Trophoblast cell (in vitro differentiated cells and primary cell): Measurements from ENCODE around the gene TENM4.

Source experiments
- DNase-seq, 2 donors: peaks; one replicate each; pipeline ENCODE4 v3.0.0-alpha.2; 2016
- H2AFZ ChIP-seq: 2 replicates; pipeline ENCODE4 v1.6.1; 2013; ENCODE audit warnings: low read length, moderate library complexity, mild to moderate bottlenecking; ENCODE audit not compliant: insufficient read depth, poor library complexity
- H2AK5ac ChIP-seq: 2 replicates; pipeline ENCODE4 v1.6.1; 2013; ENCODE audit warnings: mild to moderate bottlenecking, low read length
- H2BK120ac ChIP-seq: 2 replicates; pipeline ENCODE4 v1.6.1; 2013; ENCODE audit warnings: low read length, mild to moderate bottlenecking, moderate library complexity; ENCODE audit not compliant: insufficient read depth, poor library complexity
- H2BK12ac ChIP-seq: 2 replicates; pipeline ENCODE4 v1.6.1; 2013; ENCODE audit warnings: mild to moderate bottlenecking, low read length, moderate library complexity
- H2BK5ac ChIP-seq: 2 replicates; pipeline ENCODE4 v1.6.1; 2013; ENCODE audit warnings: low read length, low read depth, moderate library complexity, mild to moderate bottlenecking; ENCODE audit not compliant: poor library complexity
- H3K14ac ChIP-seq: 2 replicates; pipeline ENCODE4 v1.6.1; 2013; ENCODE audit warnings: mild to moderate bottlenecking, low read length
- H3K18ac ChIP-seq: 2 replicates; pipeline ENCODE4 v1.6.1; 2013; ENCODE audit warnings: mild to moderate bottlenecking, low read length
- H3K23ac ChIP-seq: 2 replicates; pipeline ENCODE4 v1.6.1; 2013; ENCODE audit warnings: low read length
- H3K27ac ChIP-seq: 2 replicates; pipeline ENCODE4 v1.5.1; 2013; ENCODE audit warnings: low read depth, mild to moderate bottlenecking, inconsistent platforms, low read length, moderate library complexity
- H3K27me3 ChIP-seq: 2 replicates; pipeline ENCODE4 v1.6.1; 2013; ENCODE audit warnings: inconsistent platforms, mild to moderate bottlenecking, low read length, moderate library complexity; ENCODE audit not compliant: insufficient read depth
- H3K36me3 ChIP-seq, 2 experiments: 1 replicate in 1 of 2; 2 replicates in 1 of 2; pipeline ENCODE4 v1.6.1; 2013; ENCODE audit warnings: low read length in 2 of 2, mild to moderate bottlenecking in 2 of 2, moderate library complexity in 1 of 2; ENCODE audit not compliant: insufficient read depth in 2 of 2, control insufficient read depth in 1 of 2
- H3K4ac ChIP-seq: 2 replicates; pipeline ENCODE4 v1.6.1; 2013; ENCODE audit warnings: low read depth, mild to moderate bottlenecking, low read length, moderate library complexity
- H3K4me1 ChIP-seq, 2 experiments: 1 replicate in 1 of 2; 2 replicates in 1 of 2; pipeline ENCODE4 v1.6.1; 2013; ENCODE audit warnings: low read length in 2 of 2, mild to moderate bottlenecking in 2 of 2, moderate library complexity in 1 of 2; ENCODE audit not compliant: insufficient read depth in 2 of 2, control insufficient read depth in 1 of 2
- H3K4me2 ChIP-seq: 2 replicates; pipeline ENCODE4 v1.6.1; 2013; ENCODE audit warnings: inconsistent platforms, mild to moderate bottlenecking, low read length, moderate library complexity
- H3K4me3 ChIP-seq: 2 replicates; pipeline ENCODE4 v1.5.1; 2013; ENCODE audit warnings: mild to moderate bottlenecking, low read depth, low read length, inconsistent platforms
- H3K79me1 ChIP-seq: one replicate; pipeline ENCODE4 v1.6.1; 2013; ENCODE audit warnings: low read length
- H3K79me2 ChIP-seq: 2 replicates; pipeline ENCODE4 v1.6.1; 2013; ENCODE audit warnings: low read length, mild to moderate bottlenecking; ENCODE audit not compliant: control insufficient read depth, insufficient read depth, poor library complexity
- H3K9ac ChIP-seq: 2 replicates; pipeline ENCODE4 v1.6.1; 2013; ENCODE audit warnings: mild to moderate bottlenecking, low read length
- H3K9me3 ChIP-seq: 2 replicates; pipeline ENCODE4 v1.6.1; 2013; ENCODE audit warnings: low read depth, mild to moderate bottlenecking, control low read depth, inconsistent platforms, low read length; ENCODE audit not compliant: insufficient read depth
- H4K12ac ChIP-seq: 2 replicates; pipeline ENCODE4 v1.6.1; 2013; ENCODE audit warnings: low read depth, mild to moderate bottlenecking, low read length, moderate library complexity
- H4K8ac ChIP-seq: 2 replicates; pipeline ENCODE4 v1.6.1; 2013; ENCODE audit warnings: low read depth, mild to moderate bottlenecking, low read length, moderate library complexity
- H4K91ac ChIP-seq: one replicate; pipeline ENCODE4 v1.6.1; 2013; ENCODE audit warnings: low read depth, mild to moderate bottlenecking, low read length, moderate library complexity
- WGBS: extraction: QIAGEN DNeasy Blood & Tissue Kit; methylation state at CpG from one replicate; pipeline ENCODE4 v1.1.7; 2013; ENCODE audit warnings: missing lambda C conversion rate; ENCODE audit not compliant: insufficient read length, insufficient coverage; ENCODE audit errors: extremely low coverage; 5-methylcytosine and 5-hydroxymethylcytosine counted together

The TENM4 gene

GRCh38 chr11:79006854-79007253 is 434.0 kb downstream of the TENM4 start:
- H3K4ac ChIP-seq = no peak overlapping the region
- no peak overlapping the region for H3K9ac ChIP-seq
- no peak overlapping the region for H3K4me3 ChIP-seq
- no peak overlapping the region for H4K91ac ChIP-seq
- no peak for DNase-seq
- no peaks in the 10 kb centered on the region for H3K79me2 ChIP-seq
- WGBS = no CpG with 5 or more reads among the region's 4 CpGs
- H3K14ac ChIP-seq = no peak overlapping the region
- peaks cover 2% of the 10 kb centered on the region for H3K9me3 ChIP-seq
- no peak overlapping the region for H4K8ac ChIP-seq
- no peak overlapping the region for H2BK12ac ChIP-seq
- H3K18ac ChIP-seq = no peak overlapping the region
- peaks cover 0 to 2% of the 10 kb centered on the region in 2 experiments for H3K36me3 ChIP-seq
- no peak overlapping the region for H3K23ac ChIP-seq
- H2AK5ac ChIP-seq = no peak overlapping the region
- H3K4me2 ChIP-seq = no peak overlapping the region
- no peaks in the 10 kb centered on the region for H3K4me1 ChIP-seq
- no peak overlapping the region for H2BK5ac ChIP-seq
- H3K27ac ChIP-seq = no peak overlapping the region
- no peak overlapping the region for H2AFZ ChIP-seq
- H2BK120ac ChIP-seq = no peak overlapping the region
- no peaks in the 10 kb centered on the region for H3K79me1 ChIP-seq
- H3K27me3 ChIP-seq = no peaks in the 10 kb centered on the region
- no peak overlapping the region for H4K12ac ChIP-seq

- Histone ChIP-seq H3K14ac (no peak overlapping the region), H3K4me2 (no peak overlapping the region), H4K12ac (no peak overlapping the region), H2AK5ac (no peak overlapping the region), H3K4me3 (no peak overlapping the region), H3K23ac (no peak overlapping the region), H3K9ac (no peak overlapping the region), H2BK12ac (no peak overlapping the region), H4K91ac (no peak overlapping the region), H3K36me3 (peaks cover 2 to 3% of the 10 kb centered on the region in 2 experiments), H3K9me3 (peaks cover 2% of the 10 kb centered on the region), H4K8ac (no peak overlapping the region), H3K79me2 (no peaks in the 10 kb centered on the region), H2AFZ (no peak overlapping the region), H3K4me1 (peaks cover 3 to 12% of the 10 kb centered on the region in 2 experiments), H3K27me3 (no peaks in the 10 kb centered on the region), H3K4ac (no peak overlapping the region), H3K18ac (no peak overlapping the region), H3K79me1 (no peaks in the 10 kb centered on the region), H2BK120ac (no peak overlapping the region), H3K27ac (no peak overlapping the region), H2BK5ac (no peak overlapping the region)
- WGBS = no CpG with 5 or more reads among the region's 3 CpGs
- no peak for DNase-seq
Measured at GRCh38 chr11:78996007-78996406, 444.8 kb downstream of the TENM4 start.

- Histone ChIP-seq H2AFZ (no peak overlapping the region), H3K4me3 (no peak overlapping the region), H2AK5ac (no peak overlapping the region), H3K9ac (no peak overlapping the region), H4K12ac (no peak overlapping the region), H3K27ac (no peak overlapping the region), H3K9me3 (peaks cover 2% of the 10 kb centered on the region), H2BK12ac (no peak overlapping the region), H3K79me1 (no peaks in the 10 kb centered on the region), H3K14ac (no peak overlapping the region), H2BK5ac (no peak overlapping the region), H2BK120ac (no peak overlapping the region), H3K4me2 (no peak overlapping the region), H3K4me1 (peaks cover 3 to 12% of the 10 kb centered on the region in 2 experiments), H3K23ac (no peak overlapping the region), H4K91ac (no peak overlapping the region), H3K79me2 (peaks cover 1% of the 10 kb centered on the region), H3K4ac (no peak overlapping the region), H4K8ac (no peak overlapping the region), H3K36me3 (peaks cover 3 to 4% of the 10 kb centered on the region in 2 experiments), H3K27me3 (no peaks in the 10 kb centered on the region), H3K18ac (no peak overlapping the region)
- no peak for DNase-seq
- WGBS = no CpG with 5 or more reads among the region's 3 CpGs
Measured at GRCh38 chr11:78995171-78995570, 445.7 kb downstream of the TENM4 start.

GRCh38 chr11:78993802-78994430 is 446.9 kb downstream of the TENM4 start:
- no peak overlapping the region for H2BK120ac ChIP-seq
- H4K12ac ChIP-seq = no peak overlapping the region
- peaks cover 3 to 12% of the 10 kb centered on the region in 2 experiments for H3K4me1 ChIP-seq
- H3K23ac ChIP-seq = no peak overlapping the region
- peaks cover 3 to 5% of the 10 kb centered on the region in 2 experiments for H3K36me3 ChIP-seq
- no peak overlapping the region for H3K18ac ChIP-seq
- no peak overlapping the region for H3K9ac ChIP-seq
- H3K9me3 ChIP-seq = peaks cover 2% of the 10 kb centered on the region
- H3K4me2 ChIP-seq = no peak overlapping the region
- no peak overlapping the region for H2AFZ ChIP-seq
- H4K8ac ChIP-seq = no peak overlapping the region
- no CpG with 5 or more reads among the region's 1 CpG for WGBS
- no peak for DNase-seq
- H3K27me3 ChIP-seq = no peaks in the 10 kb centered on the region
- no peak overlapping the region for H3K4me3 ChIP-seq
- H3K79me1 ChIP-seq = no peaks in the 10 kb centered on the region
- H3K79me2 ChIP-seq = peaks cover 2% of the 10 kb centered on the region
- H2BK5ac ChIP-seq = no peak overlapping the region
- no peak overlapping the region for H2AK5ac ChIP-seq
- no peak overlapping the region for H2BK12ac ChIP-seq
- H3K27ac ChIP-seq = no peak overlapping the region
- H3K4ac ChIP-seq = no peak overlapping the region
- no peak overlapping the region for H4K91ac ChIP-seq
- H3K14ac ChIP-seq = no peak overlapping the region
